C4-2B (cell line): ENCODE measurements around the gene LIFR.

ENCODE experiments used
- ZFX ChIP-seq: fragments of 450-650 bp; IDR thresholded peaks from 2 replicates; pipeline ENCODE4 v1.6.1; 2017
- TF ChIP-seq, protein P1 (sequence below): fragments of 450-650 bp; conservative IDR thresholded peaks from 2 replicates; pipeline ENCODE4 v1.5.1; 2017; ENCODE audit warnings: mild to moderate bottlenecking

DNA sequence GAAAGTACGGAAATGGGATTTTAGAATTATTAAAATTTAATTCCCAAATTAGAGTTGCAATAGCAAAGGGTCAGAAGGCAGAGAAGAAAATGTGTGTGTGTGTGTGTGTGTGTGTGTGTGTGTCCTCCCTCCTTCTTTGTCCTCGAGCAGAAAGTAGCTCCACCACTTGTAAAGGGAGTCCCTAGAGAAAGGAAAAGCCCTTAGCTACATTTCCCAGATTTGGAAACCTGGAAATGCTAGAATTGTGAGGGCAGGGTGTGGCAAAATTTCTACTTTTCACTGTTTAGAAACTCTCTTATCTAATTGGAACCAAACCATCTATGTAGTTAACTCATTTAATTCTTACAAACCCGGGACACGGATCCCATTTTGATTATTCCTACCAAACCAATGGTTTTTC lies 33.2 kb upstream of the LIFR start:
- TF ChIP-seq, protein P1, sequence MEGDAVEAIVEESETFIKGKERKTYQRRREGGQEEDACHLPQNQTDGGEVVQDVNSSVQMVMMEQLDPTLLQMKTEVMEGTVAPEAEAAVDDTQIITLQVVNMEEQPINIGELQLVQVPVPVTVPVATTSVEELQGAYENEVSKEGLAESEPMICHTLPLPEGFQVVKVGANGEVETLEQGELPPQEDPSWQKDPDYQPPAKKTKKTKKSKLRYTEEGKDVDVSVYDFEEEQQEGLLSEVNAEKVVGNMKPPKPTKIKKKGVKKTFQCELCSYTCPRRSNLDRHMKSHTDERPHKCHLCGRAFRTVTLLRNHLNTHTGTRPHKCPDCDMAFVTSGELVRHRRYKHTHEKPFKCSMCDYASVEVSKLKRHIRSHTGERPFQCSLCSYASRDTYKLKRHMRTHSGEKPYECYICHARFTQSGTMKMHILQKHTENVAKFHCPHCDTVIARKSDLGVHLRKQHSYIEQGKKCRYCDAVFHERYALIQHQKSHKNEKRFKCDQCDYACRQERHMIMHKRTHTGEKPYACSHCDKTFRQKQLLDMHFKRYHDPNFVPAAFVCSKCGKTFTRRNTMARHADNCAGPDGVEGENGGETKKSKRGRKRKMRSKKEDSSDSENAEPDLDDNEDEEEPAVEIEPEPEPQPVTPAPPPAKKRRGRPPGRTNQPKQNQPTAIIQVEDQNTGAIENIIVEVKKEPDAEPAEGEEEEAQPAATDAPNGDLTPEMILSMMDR, result no peak
- TF ChIP-seq ZFX, result no peak
